Ovary (tissue), 9 donors: ENCODE measurements around the gene CNN3. TPM values are rescaled to one million over a fixed set of nuclear protein-coding genes. Genes with fewer than 3 reads are reported as not detected.

ENCODE experiments used
- DNase-seq, 5 donors: peaks; one replicate each; pipeline ENCODE4 v3.0.0-alpha.2; 2019 to 2020
- H3K27ac ChIP-seq, 2 donors: fragments of 200-600 bp; one replicate each; pipeline versions ENCODE4 v1.5.1 to v1.8.0; 2019 to 2022
- H3K27me3 ChIP-seq: fragments of 200-600 bp; one replicate; pipeline ENCODE4 v1.8.0; 2022
- H3K36me3 ChIP-seq: fragments of 200-600 bp; sonication (generic); one replicate; pipeline ENCODE4 v1.5.1; 2019
- H3K4me1 ChIP-seq: one replicate; pipeline ENCODE4 v1.8.1; 2013; ENCODE audit warnings: mild to moderate bottlenecking, moderate library complexity; ENCODE audit not compliant: insufficient read depth
- H3K4me3 ChIP-seq: fragments of 200-600 bp; sonication (generic); one replicate; pipeline ENCODE4 v1.5.1; 2017
- H3K9me3 ChIP-seq, 2 donors: fragments of 200-600 bp in 1 of 2; sonication (generic) in 1 of 2; one replicate each; pipeline versions ENCODE4 v1.5.1 to v1.8.1; 2013 to 2019; ENCODE audit warnings: mild to moderate bottlenecking in 1 of 2, moderate library complexity in 1 of 2
- CTCF ChIP-seq, 3 donors: fragments of 450-650 bp in 2 of 3; fragments of 200-600 bp in 1 of 3; IDR thresholded peaks; one replicate each; pipeline versions ENCODE4 v1.5.1 to v1.8.0; 2016 to 2022; ENCODE audit warnings: antibody characterized with exemption in 3 of 3, mild to moderate bottlenecking in 1 of 3
- EP300 ChIP-seq: sonication (generic); formaldehyde crosslinking; IDR thresholded peaks from one replicate; pipeline ENCODE4 v1.6.1; 2017; ENCODE audit warnings: antibody characterized with exemption
- POLR2A ChIP-seq: fragments of 450-650 bp; IDR thresholded peaks from one replicate; pipeline ENCODE4 v1.6.1; 2017; ENCODE audit warnings: antibody characterized with exemption, mild to moderate bottlenecking, moderate library complexity
- WGBS, 3 donors: extraction: QIAGEN DNeasy Blood & Tissue Kit in 1 of 3; methylation state at CpG; one replicate each; pipeline versions ENCODE4 v1.1.5 to v1.1.7; 2013 to 2017; 5-methylcytosine and 5-hydroxymethylcytosine counted together
- intact Hi-C, 4 donors: fragments of 100-400 bp; cut with DNase I; formaldehyde crosslinking; loops; one replicate each; pipeline versions ENCODE4 v1.11.0 to v1.15.1; 2022 to 2023
- polyA plus RNA-seq, 2 donors: library from polyadenylated mRNA; stranded (reverse); fragments of 200-250 nt in 1 of 2; fragments of 350-450 nt in 1 of 2; fragmentation: Illumina TruSeq in 1 of 2; extraction: RNeasy Lipid Tissue Mini Kit (QIAGEN cat#74804) in 1 of 2; gene quantifications; one replicate each; pipeline ENCODE4 v1.2.3, GENCODE V29; 2013 to 2014
- total RNA-seq, 7 donors: library from RNA; depleted of rRNA in 2 of 7; stranded (reverse); fragments of >200 nt in 2 of 7; fragmentation: NEBNext Ultra II Directional in 3 of 7; extraction: Animal tissue kit (Norgen Biotek cat#: 25700) in 3 of 7; gene quantifications; one replicate each; pipeline versions ENCODE4 v1.1.0 to v1.2.4, GENCODE V29; 2016 to 2023
- donor health status: DM: no; HTN: no; CAD: no; lungs with moderate emphysema.
- donor health status: DM: no; HTN: no; CAD: no.
- donor health status: Bipolar disorder and iron deficiency.
- donor health status: DM: yes; HTN: yes; CAD: no.
- donor health status: DM: no; HTN: no; CAD: no.
- donor health status: DM: yes; HTN: yes; CAD: no.

CNN3 gene
- total and polyA plus RNA-seq, 9 donors: 145 to 374 (median 272) TPM

- WGBS, 3 donors: 39 to 100% (median 100%) methylated on average over 1 of the region's 1 CpG
- H3K27ac ChIP-seq: no peak overlapping the region
- H3K4me1 ChIP-seq: no peaks in the 10 kb centered on the region
- no peaks in the 10 kb centered on the region for H3K27me3 ChIP-seq
- H3K36me3 ChIP-seq: no peaks in the 10 kb centered on the region
- intact Hi-C loops: no loop called here
- DNase-seq: no peak
- TF ChIP-seq EP300 (no peak), CTCF (IDR thresholded peaks at IDR 0.05) (no peak)
- H3K4me3 ChIP-seq: no peak overlapping the region
- no peaks in the 10 kb centered on the region for H3K9me3 ChIP-seq
These were observed 10.9 kb upstream of the CNN3 start for GRCh38 chr1:94937820-94938219.

GRCh38 chr1:94936861-94937620 lies 10.1 kb upstream of the CNN3 start:
- Histone ChIP-seq H3K4me3 (no peak overlapping the region), H3K4me1 (no peaks in the 10 kb centered on the region), H3K27me3 (no peaks in the 10 kb centered on the region), H3K9me3 (no peaks in the 10 kb centered on the region), H3K27ac (no peak overlapping the region), H3K36me3 (no peaks in the 10 kb centered on the region)
- no peak for TF ChIP-seq EP300
- intact Hi-C loops: no loop called here
- WGBS, 3 donors: 76 to 79% (median 76%) methylated on average over 5 of the region's 5 CpGs
- DNase-seq: no peak

- no peaks in the 10 kb centered on the region for H3K36me3 ChIP-seq
- DNase-seq: no peak
- no peaks in the 10 kb centered on the region for H3K9me3 ChIP-seq
- WGBS, 3 donors: 70 to 79% (median 76%) methylated on average over 1 of the region's 1 CpG
- no peaks in the 10 kb centered on the region for H3K27me3 ChIP-seq
- H3K4me1 ChIP-seq: no peaks in the 10 kb centered on the region
- no peak for TF ChIP-seq POLR2A
- no peak for TF ChIP-seq EP300
- no peak overlapping the region for H3K27ac ChIP-seq
- H3K4me3 ChIP-seq: no peak overlapping the region
- intact Hi-C loops: no loop called here
These were observed 8.6 kb upstream of the CNN3 start for GRCh38 chr1:94935476-94935875.

- Histone ChIP-seq H3K27ac (no peak overlapping the region), H3K4me3 (no peak overlapping the region), H3K27me3 (no peaks in the 10 kb centered on the region), H3K36me3 (no peaks in the 10 kb centered on the region), H3K9me3 (no peaks in the 10 kb centered on the region), H3K4me1 (no peaks in the 10 kb centered on the region)
- no peak for DNase-seq
- WGBS, 3 donors: 94 to 100% (median 96%) methylated on average over 1 of the region's 1 CpG
- TF ChIP-seq CTCF (IDR thresholded peaks at IDR 0.05) (no peak), POLR2A (no peak), EP300 (no peak)
- intact Hi-C loops: no loop called here
These were observed 8.1 kb upstream of the CNN3 start for GRCh38 chr1:94935034-94935433.

- no peaks in the 10 kb centered on the region for H3K9me3 ChIP-seq
- DNase-seq: no peak
- H3K27me3 ChIP-seq: no peaks in the 10 kb centered on the region
- no peak overlapping the region for H3K4me3 ChIP-seq
- no peaks in the 10 kb centered on the region for H3K36me3 ChIP-seq
- H3K4me1 ChIP-seq: peaks cover 2% of the 10 kb centered on the region
- H3K27ac ChIP-seq: no peak overlapping the region
- WGBS, 3 donors: 72 to 76% (median 75%) methylated on average over 2 of the region's 2 CpGs
- TF ChIP-seq EP300 (no peak), POLR2A (no peak), CTCF (IDR thresholded peaks at IDR 0.05) (no peak)
- intact Hi-C loops: no loop called here
These were observed 7.6 kb upstream of the CNN3 start for GRCh38 chr1:94934551-94934950.
